GM12878 (cell line): Measurements from ENCODE around the gene SASH1. TPM values are rescaled to one million over a fixed set of nuclear protein-coding genes. Genes with fewer than 3 reads are reported as not detected.

Source experiments
- ATAC-seq: fragments of 200-7000 bp; cut with Tn5 transposase; 3 replicates; pipeline ENCODE4 v1.9.1; 2020; ENCODE audit warnings: mild to moderate bottlenecking, moderate library complexity
- BruUV-seq: library from RNA; stranded (reverse); fragments of 400-500 nt; replicated peaks from 2 replicates; lab custom pipeline; 2021; lab: Mats Ljungman, UMichigan
- CTCF ChIA-PET: fragments of 300-600 bp; sonication (Branson Sonifier 250); formaldehyde crosslinking; extraction: SDS; loops from one replicate; lab custom pipeline; 2021; ENCODE audit warnings: inconsistent platforms; lab: Yijun Ruan, JAX
- POLR2A ChIA-PET: fragments of 350-600 bp; formaldehyde crosslinking; extraction: SDS; loops from one replicate; lab custom pipeline; 2021; ENCODE audit warnings: inconsistent platforms; lab: Charles Lee
- RAD21 ChIA-PET: fragments of 300-600 bp; sonication (Branson Sonifier 250); formaldehyde crosslinking; loops from one replicate; lab custom pipeline; 2023; ENCODE audit warnings: antibody characterized with exemption; ENCODE audit not compliant: unreplicated experiment; lab: Charles Lee
- SMC1A ChIA-PET: fragments of 300-600 bp; sonication (Branson Sonifier 250); formaldehyde crosslinking; loops from one replicate; lab custom pipeline; 2023; ENCODE audit not compliant: unreplicated experiment, uncharacterized antibody; lab: Charles Lee
- DNase-seq: peaks from one replicate; pipeline ENCODE4 v3.0.0-alpha.2; 2011; ENCODE audit warnings: low read depth, low spot score
- FAIRE-seq: peaks from 3 replicates; lab custom pipeline; 2011; peaks lifted over from hg19 to GRCh38; lab: Jason Lieb, UNC
- H2AFZ ChIP-seq: 2 replicates; pipeline ENCODE4 v1.6.0; 2011; ENCODE audit warnings: low read depth, low read length, control low read depth; ENCODE audit not compliant: control insufficient read depth
- H3K27ac ChIP-seq: 2 replicates; pipeline ENCODE4 v1.5.1; 2011; ENCODE audit warnings: control low read depth; ENCODE audit not compliant: control insufficient read depth, insufficient read depth
- H3K27me3 ChIP-seq, 2 experiments: replicated peaks in 1 of 2; 2 replicates each; pipeline versions ENCODE4 v1.6.0 to v1.6.1; 2011; ENCODE audit warnings: low read length in 1 of 2; ENCODE audit not compliant: control insufficient read depth in 2 of 2, insufficient read depth in 2 of 2
- H3K36me3 ChIP-seq, 2 experiments: 2 replicates each; pipeline ENCODE4 v1.5.1; 2011; ENCODE audit warnings: low read length in 1 of 2; ENCODE audit not compliant: control insufficient read depth in 2 of 2, insufficient read depth in 2 of 2
- H3K4me1 ChIP-seq: 2 replicates; pipeline ENCODE4 v1.6.1; 2011; ENCODE audit warnings: mild to moderate bottlenecking, low read length, moderate library complexity, mixed read lengths; ENCODE audit not compliant: control insufficient read depth, insufficient read depth
- H3K4me2 ChIP-seq: 2 replicates; pipeline ENCODE4 v1.6.0; 2011; ENCODE audit warnings: control low read depth; ENCODE audit not compliant: control insufficient read depth, insufficient read depth
- H3K4me3 ChIP-seq: fragments of 200-600 bp; sonication (generic); 2 replicates; pipeline ENCODE4 v1.5.1; 2016
- H3K79me2 ChIP-seq: 2 replicates; pipeline ENCODE4 v1.6.0; 2011; ENCODE audit warnings: low read length; ENCODE audit not compliant: control insufficient read depth, insufficient read depth
- H3K9ac ChIP-seq: 2 replicates; pipeline ENCODE4 v1.8.0; 2011; ENCODE audit warnings: low read length, control low read depth, mixed read lengths; ENCODE audit not compliant: control insufficient read depth, insufficient read depth
- H3K9me3 ChIP-seq: replicated peaks from 3 replicates; pipeline ENCODE4 v1.5.1; 2011; ENCODE audit warnings: mild to moderate bottlenecking, low read length; ENCODE audit not compliant: control insufficient read depth, insufficient read depth
- H4K20me1 ChIP-seq: 2 replicates; pipeline ENCODE4 v1.6.0; 2011; ENCODE audit not compliant: control insufficient read depth, insufficient read depth
- CEBPB ChIP-seq, 2 experiments: fragments of 150-350 bp in 1 of 2; IDR thresholded peaks; 2 replicates each; pipeline ENCODE4 v1.6.1; 2012 to 2014; ENCODE audit warnings: low read depth in 2 of 2, low read length in 2 of 2, borderline replicate concordance in 1 of 2, inconsistent platforms in 1 of 2
- FOXM1 ChIP-seq: IDR thresholded peaks from 2 replicates; pipeline ENCODE4 v1.6.1; 2012; ENCODE audit warnings: low read depth, mild to moderate bottlenecking, inconsistent platforms, low read length, moderate library complexity
- GATAD2B ChIP-seq: fragments of 450-650 bp; conservative IDR thresholded peaks from 2 replicates; pipeline ENCODE4 v1.6.1; 2017; ENCODE audit warnings: low read depth, mild to moderate bottlenecking, moderate library complexity
- KAT2A ChIP-seq: conservative IDR thresholded peaks from 2 replicates; pipeline ENCODE4 v1.6.1; 2011; ENCODE audit warnings: low read depth, low read length; ENCODE audit not compliant: control insufficient read depth
- PML ChIP-seq: IDR thresholded peaks from 2 replicates; pipeline ENCODE4 v1.6.1; 2012; ENCODE audit warnings: low read length, inconsistent platforms
- RBBP5 ChIP-seq: fragments of 200-600 bp; sonication (generic); conservative IDR thresholded peaks from 2 replicates; pipeline ENCODE4 v1.6.1; 2016
- RCOR1 ChIP-seq: conservative IDR thresholded peaks from 2 replicates; pipeline ENCODE4 v1.6.1; 2012; ENCODE audit warnings: low read depth, low read length, improper control_type of control experiment
- SP1 ChIP-seq: IDR thresholded peaks from one replicate; pipeline ENCODE4 v1.6.1; 2011; ENCODE audit warnings: low read depth, low read length
- TCF12 ChIP-seq: IDR thresholded peaks from 2 replicates; pipeline ENCODE4 v1.6.1; 2011; ENCODE audit warnings: low read depth, mild to moderate bottlenecking, low read length
- TCF3 ChIP-seq: IDR thresholded peaks from 2 replicates; pipeline ENCODE4 v1.6.1; 2012; ENCODE audit warnings: low read depth, mild to moderate bottlenecking, low read length, borderline replicate concordance; ENCODE audit not compliant: insufficient read depth
- WGBS: methylation state at CpG from one replicate; pipeline ENCODE4 v1.1.6; 2016; ENCODE audit warnings: low lambda C conversion rate; ENCODE audit not compliant: insufficient replicate concordance, insufficient coverage; ENCODE audit errors: missing lambda C conversion rate; 5-methylcytosine and 5-hydroxymethylcytosine counted together
- in situ Hi-C: fragments of 300-500 bp; cut with MboI; formaldehyde crosslinking; loops from 9 replicates; pipeline ENCODE4 v1.14.3; 2018; ENCODE audit warnings: mixed read lengths
- intact Hi-C: fragments of 100-400 bp; cut with micrococcal nuclease; formaldehyde crosslinking; loops from one replicate; pipeline ENCODE4 v1.14.2; 2022; ENCODE audit not compliant: unreplicated experiment
- polyA plus RNA-seq, 11 experiments: library from polyadenylated mRNA; depleted of rRNA in 4 of 11; unstranded in 6 of 11; stranded (reverse) in 5 of 11; fragments of >200 nt; fragmentation: Nextera tagmentation in 4 of 11; fragmentation: Illumina TruSeq in 1 of 11; extraction: Ambion mirVana in 4 of 11; extraction: Trizol in 1 of 11; gene quantifications; 1 replicate in 1 of 11; 2 replicates in 10 of 11; pipeline versions ENCODE4 v1.2.1 to v1.2.3, GENCODE V29; 2011 to 2016; ENCODE audit warnings: inconsistent platforms in 2 of 11, missing spikeins in 2 of 11, low read depth in 1 of 11
- total RNA-seq, 4 experiments: library from RNA; depleted of rRNA in 3 of 4; stranded (reverse); fragments of >200 nt in 3 of 4; fragmentation: Illumina TruSeq in 1 of 4; extraction: Trizol in 1 of 4; gene quantifications; 2 replicates each; pipeline versions ENCODE4 v1.2.1 to v1.2.3, GENCODE V29; 2013 to 2021
- TF ChIP-seq, protein P1 (sequence below): fragments of 450-650 bp; IDR thresholded peaks from 2 replicates; pipeline ENCODE4 v1.6.1; 2017; ENCODE audit warnings: antibody characterized with exemption, mild to moderate bottlenecking, moderate library complexity
- TF ChIP-seq, protein P2 (sequence below): IDR thresholded peaks from 2 replicates; pipeline ENCODE4 v1.6.1; 2011; ENCODE audit warnings: borderline replicate concordance, low read depth, mild to moderate bottlenecking, moderate library complexity, low read length; ENCODE audit not compliant: insufficient read depth, poor library complexity, severe bottlenecking

The SASH1 gene
- total and polyA plus RNA-seq, 10 of the 15 experiments (the other 5 are each of a cell fraction or from before 2014, with no cell fraction given): 0.01 to 0.73 (median 0.14) TPM; not detected in 4

DNA sequence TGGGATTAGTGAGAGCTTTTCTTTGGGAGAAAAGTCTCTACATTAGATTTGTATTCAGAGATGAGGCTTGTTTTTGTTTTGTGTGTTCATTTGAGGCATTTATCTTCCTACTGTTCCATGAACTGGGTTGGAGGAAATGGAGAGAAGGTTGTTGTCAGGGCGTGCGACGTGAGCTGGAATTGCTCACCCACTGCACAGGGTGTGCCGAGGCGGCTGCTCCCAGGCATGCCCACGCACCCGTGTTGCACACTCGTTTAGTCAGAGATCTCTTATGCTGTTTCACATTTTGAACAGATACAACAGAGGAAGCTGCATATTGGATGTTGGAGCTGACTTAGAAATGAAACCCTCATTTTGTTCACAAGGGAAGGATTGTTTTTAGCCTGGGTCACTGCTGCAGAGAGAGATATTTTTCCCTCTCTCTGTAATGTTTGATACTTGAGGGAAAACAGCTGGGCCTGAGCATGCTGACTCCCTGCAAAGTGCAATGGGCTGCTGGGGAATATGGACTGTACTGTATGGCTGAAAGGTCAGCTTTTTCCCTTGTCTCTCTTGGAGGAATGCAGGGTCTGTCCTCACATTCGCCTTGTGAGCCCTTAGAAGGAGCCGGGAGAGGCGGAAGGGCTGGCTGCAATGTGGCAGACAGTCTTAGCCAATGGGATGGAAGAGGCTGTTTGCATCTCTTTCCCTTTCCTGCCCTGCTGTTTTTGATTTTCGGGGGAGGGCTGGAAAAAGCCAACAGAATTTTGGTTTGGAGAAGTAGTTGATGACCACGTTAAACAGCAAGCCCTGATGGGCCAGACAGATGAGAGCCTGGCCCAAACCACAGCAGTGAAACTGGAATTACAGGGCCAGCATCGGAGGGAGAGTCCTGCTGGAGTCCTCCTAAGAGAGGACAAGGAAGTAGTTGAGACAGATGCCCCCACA, 170.8 kb downstream of the SASH1 start:
- SMC1A ChIA-PET: no interaction called here
- RAD21 ChIA-PET: no interaction called here
- intact Hi-C loops: no loop called here
- H3K27ac ChIP-seq: no peak overlapping the region
- 50% methylated on average over 14 of the region's 14 CpGs for WGBS
- H3K79me2 ChIP-seq: no peaks in the 10 kb centered on the region
- FAIRE-seq (no peak), ATAC-seq (no peak), DNase-seq (no peak)
- no peaks in the 10 kb centered on the region for H4K20me1 ChIP-seq
- CTCF ChIA-PET: no interaction called here
- no peak overlapping the region for H3K4me3 ChIP-seq
- TF ChIP-seq RCOR1: no peak
- no peak for TF ChIP-seq PML
- TF ChIP-seq SP1: no peak
- TF ChIP-seq RBBP5: no peak
- TF ChIP-seq, protein P1, sequence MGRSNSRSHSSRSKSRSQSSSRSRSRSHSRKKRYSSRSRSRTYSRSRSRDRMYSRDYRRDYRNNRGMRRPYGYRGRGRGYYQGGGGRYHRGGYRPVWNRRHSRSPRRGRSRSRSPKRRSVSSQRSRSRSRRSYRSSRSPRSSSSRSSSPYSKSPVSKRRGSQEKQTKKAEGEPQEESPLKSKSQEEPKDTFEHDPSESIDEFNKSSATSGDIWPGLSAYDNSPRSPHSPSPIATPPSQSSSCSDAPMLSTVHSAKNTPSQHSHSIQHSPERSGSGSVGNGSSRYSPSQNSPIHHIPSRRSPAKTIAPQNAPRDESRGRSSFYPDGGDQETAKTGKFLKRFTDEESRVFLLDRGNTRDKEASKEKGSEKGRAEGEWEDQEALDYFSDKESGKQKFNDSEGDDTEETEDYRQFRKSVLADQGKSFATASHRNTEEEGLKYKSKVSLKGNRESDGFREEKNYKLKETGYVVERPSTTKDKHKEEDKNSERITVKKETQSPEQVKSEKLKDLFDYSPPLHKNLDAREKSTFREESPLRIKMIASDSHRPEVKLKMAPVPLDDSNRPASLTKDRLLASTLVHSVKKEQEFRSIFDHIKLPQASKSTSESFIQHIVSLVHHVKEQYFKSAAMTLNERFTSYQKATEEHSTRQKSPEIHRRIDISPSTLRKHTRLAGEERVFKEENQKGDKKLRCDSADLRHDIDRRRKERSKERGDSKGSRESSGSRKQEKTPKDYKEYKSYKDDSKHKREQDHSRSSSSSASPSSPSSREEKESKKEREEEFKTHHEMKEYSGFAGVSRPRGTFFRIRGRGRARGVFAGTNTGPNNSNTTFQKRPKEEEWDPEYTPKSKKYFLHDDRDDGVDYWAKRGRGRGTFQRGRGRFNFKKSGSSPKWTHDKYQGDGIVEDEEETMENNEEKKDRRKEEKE: no peak
- no peak for TF ChIP-seq CEBPB (IDR thresholded peaks at IDR 0.05; ENCODE audit: borderline replicate concordance in 1 of 2, low read depth in 2 of 2, low read length in 2 of 2)
- TF ChIP-seq TCF3: peak; percentile 49; the same call in 1 of the 2 replicates
- TF ChIP-seq TCF12: no peak
- no peak for TF ChIP-seq GATAD2B
- TF ChIP-seq, protein P2, sequence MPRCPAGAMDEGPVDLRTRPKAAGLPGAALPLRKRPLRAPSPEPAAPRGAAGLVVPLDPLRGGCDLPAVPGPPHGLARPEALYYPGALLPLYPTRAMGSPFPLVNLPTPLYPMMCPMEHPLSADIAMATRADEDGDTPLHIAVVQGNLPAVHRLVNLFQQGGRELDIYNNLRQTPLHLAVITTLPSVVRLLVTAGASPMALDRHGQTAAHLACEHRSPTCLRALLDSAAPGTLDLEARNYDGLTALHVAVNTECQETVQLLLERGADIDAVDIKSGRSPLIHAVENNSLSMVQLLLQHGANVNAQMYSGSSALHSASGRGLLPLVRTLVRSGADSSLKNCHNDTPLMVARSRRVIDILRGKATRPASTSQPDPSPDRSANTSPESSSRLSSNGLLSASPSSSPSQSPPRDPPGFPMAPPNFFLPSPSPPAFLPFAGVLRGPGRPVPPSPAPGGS: peak; percentile 70
- TF ChIP-seq FOXM1: no peak
- TF ChIP-seq KAT2A: no peak
- in situ Hi-C loops: no loop called here
- no TSS peak for BruUV-seq
- H3K36me3 ChIP-seq: no peaks in the 10 kb centered on the region
- H3K4me1 ChIP-seq: no peaks in the 10 kb centered on the region
- no peak overlapping the region for H3K9ac ChIP-seq
- POLR2A ChIA-PET: no interaction called here
- no peaks in the 10 kb centered on the region; the same call in 2 of the 3 replicates for H3K9me3 ChIP-seq
- H2AFZ ChIP-seq: no peak overlapping the region
- H3K4me2 ChIP-seq: no peak overlapping the region
- peaks cover 0 to 3% of the 10 kb centered on the region in 2 experiments; a peak in 3 of 4 replicates for H3K27me3 ChIP-seq
